ENCODE measurements around the gene OSBPL8.

OSBPL8 gene

DNA sequence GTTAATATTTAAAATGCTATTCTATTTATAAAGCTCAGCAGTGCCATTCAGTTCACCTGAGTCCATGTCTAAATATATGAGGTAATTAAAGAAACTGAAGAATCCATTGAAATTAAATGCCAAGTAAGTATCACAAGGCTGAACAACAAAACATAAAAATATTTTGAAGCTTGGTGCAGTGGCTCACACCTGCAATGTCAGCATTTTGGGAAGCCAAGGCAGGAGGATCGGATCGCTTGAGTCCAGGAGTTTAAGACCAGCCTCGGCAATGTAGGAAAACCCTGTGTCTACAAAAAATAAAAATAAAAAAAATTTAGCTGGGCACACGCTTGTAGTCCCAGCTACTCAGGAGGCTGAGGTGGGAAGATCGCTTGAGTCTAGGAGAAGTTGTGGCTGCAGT is 101.8 kb downstream of the OSBPL8 start:
- no peak for DNase-seq

- no peak for DNase-seq
Observed at GRCh38 chr12:76457010-76457409, 102.6 kb downstream of the OSBPL8 start.

DNA sequence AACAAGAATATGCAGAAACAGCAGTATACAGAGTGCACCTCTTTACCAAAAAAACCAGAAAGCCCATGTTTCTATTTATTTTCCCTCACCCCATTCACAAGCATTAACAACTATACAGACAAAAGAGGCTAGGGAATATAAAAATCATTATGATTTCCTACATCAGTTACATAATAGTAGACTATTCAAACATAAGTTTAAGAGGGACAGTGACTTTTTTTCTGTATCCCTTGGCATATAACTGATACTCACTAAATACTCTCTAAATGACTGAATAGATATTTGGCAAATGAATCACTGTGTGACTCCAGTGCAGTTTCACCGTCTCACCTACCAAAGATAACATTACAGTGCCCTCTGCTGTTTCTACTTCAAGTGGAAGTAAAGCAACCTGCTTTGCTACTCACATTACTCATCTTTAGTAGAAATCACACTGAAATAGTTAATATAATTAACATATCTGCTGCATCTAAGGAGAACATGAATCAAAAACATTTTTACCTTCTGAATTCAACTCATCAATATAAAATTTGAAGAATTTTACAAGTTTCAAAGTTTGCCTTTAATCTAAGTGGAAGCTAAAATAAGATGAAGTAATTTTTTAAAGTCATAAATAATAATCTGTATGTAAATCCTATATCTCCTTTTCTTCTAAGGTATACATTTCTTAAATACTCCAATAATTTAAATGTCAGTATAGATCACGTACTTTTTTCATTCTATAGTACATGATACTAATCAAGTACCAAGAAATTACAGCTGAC is 103.8 kb downstream of the OSBPL8 start:
- no peak for DNase-seq

- no peak for DNase-seq
Observed at GRCh38 chr12:76451528-76451927, 108.0 kb downstream of the OSBPL8 start.

GRCh38 chr12:76450690-76451089 is 108.9 kb downstream of the OSBPL8 start:
- no peak for DNase-seq

DNA sequence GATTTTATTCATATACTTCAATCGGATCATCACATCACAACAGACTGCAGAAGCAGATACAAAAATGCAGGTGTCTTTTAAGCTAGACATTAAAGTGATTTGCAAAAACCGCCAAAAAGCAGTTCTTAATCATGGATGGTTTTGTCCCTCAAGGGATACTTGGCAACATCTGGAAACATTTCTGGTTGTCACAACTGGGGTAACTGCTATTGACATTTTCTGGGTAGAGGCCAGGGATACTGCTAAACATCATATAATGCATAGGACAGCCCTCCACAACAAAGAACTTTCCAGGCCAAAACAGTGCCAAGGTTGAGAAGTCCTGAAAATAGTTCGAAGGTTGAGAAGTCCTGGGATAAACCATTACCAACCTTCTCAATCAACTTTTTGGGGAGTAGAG is 109.6 kb downstream of the OSBPL8 start:
- no peak for DNase-seq

- DNase-seq = no peak
Observed at GRCh38 chr12:76449583-76449982, 110.0 kb downstream of the OSBPL8 start.

GRCh38 chr12:76449016-76449415 is 110.6 kb downstream of the OSBPL8 start:
- DNase-seq = no peak

DNA sequence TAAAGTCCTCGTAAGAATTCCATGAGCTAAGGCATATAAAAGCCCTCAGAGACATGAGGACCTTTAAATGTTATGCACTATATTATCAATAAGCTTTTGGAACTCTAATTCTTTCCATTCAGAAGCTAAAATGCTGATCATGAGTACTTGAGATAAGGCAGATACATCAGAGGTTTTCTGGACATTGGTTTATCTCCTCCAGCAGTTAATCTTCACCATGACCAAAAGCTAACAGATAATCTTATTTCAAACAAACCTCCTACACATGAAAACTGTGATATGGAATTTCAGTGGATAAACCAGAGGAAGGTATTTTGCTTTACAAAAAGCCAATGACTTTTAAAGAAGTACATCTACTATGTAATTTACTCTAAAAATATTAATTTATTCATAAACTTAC is 113.5 kb downstream of the OSBPL8 start:
- DNase-seq = no peak

GRCh38 chr12:76445462-76445861 is 114.1 kb downstream of the OSBPL8 start:
- DNase-seq = no peak

GRCh38 chr12:76444408-76444984 is 115.1 kb downstream of the OSBPL8 start:
- DNase-seq = no peak

DNA sequence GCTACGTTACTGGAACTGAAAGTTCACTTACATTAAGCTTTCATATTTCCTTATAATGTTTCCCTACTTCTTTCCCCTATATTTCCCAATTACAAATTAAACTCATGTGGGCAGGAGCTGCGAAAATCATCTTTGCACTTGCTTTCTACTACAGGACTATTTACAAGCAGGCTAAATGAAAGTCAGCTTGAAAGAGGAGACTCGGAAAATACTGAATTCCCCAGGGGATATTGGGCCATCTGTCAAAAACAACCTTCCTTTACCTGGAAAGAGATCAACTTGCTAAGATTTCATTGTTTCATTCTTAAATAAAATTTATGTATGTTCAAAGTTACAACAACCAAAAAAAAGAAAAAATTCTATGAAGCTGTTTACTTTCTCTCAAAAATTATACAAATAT is 118.6 kb downstream of the OSBPL8 start:
- DNase-seq = no peak

GRCh38 chr12:76432733-76433132 is 126.8 kb downstream of the OSBPL8 start:
- no peak for DNase-seq

- no peak for DNase-seq
Observed at GRCh38 chr12:76428117-76428516, 131.5 kb downstream of the OSBPL8 start.

DNA sequence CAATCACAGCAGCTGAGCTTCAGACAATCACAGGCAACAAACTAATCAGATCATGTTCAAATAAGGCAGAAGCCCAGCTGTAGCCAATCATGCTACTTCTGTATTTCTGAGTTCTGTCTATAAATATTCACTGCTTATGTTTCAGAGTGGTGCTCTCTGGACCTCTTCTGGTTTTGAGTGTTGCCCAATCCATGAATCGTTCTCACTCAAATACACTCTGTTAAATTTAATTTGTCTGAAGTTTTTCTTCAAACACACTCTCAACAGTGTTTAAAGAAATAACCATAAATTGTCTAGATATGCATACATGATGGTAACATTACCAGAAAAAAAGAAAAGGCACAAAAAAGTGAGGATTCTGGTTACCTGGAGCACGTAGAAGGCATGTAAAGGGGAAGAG is 133.4 kb downstream of the OSBPL8 start:
- no peak for DNase-seq

- DNase-seq = no peak
Observed at GRCh38 chr12:76424941-76425340, 134.6 kb downstream of the OSBPL8 start.

- no peak for DNase-seq
Observed at GRCh38 chr12:76422543-76423438, 136.8 kb downstream of the OSBPL8 start.

GRCh38 chr12:76422154-76422542 is 137.4 kb downstream of the OSBPL8 start:
- no peak for DNase-seq

DNA sequence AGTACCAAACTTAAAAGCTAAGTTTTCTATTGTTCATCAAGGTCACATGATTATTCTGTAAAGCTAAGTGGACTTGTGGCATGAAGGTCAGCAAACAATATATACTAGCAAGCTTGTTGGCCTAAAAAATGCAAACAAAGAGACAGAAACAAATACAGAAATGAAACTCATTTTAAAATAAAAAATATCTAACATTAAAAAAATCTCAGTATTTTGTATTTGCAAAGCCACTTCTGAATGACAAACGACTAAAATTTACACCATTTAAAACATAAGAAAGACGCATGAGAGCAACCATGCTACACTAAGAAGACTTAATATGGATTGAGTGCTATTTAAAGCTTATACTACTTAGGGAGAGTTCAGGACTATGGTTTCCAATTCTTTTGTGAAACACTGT is 138.5 kb downstream of the OSBPL8 start:
- no peak for DNase-seq

GRCh38 chr12:76420222-76420621 is 139.3 kb downstream of the OSBPL8 start:
- no peak for DNase-seq

DNA sequence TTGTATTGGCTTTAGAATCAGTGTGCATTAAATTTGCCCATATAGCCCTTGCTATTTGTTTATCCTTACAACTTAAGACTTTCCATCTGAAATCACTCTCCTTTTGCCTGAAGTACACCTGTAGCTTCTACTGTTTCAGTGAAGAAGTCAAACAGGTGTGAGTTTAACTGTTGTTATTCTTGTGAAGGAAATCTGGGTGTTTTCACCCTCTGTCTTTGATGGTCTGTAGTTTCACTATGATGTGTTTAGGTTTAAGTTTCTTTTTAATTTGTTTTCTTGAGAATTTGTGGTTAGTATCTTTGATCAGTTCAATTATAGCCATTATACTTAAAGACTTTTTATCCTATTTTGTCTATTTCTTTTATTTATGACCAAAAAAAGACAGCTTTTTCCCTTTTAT is 142.5 kb downstream of the OSBPL8 start:
- no peak for DNase-seq

- no peak for DNase-seq
Observed at GRCh38 chr12:76413121-76413520, 146.4 kb downstream of the OSBPL8 start.

- DNase-seq = no peak
Observed at GRCh38 chr12:76410781-76411180, 148.8 kb downstream of the OSBPL8 start.

- DNase-seq = no peak
Observed at GRCh38 chr12:76410371-76410770, 149.2 kb downstream of the OSBPL8 start.

All from activated CD4-positive, alpha-beta T cell treated with anti-CD3 and anti-CD28 coated beads for 1 hour (primary cell).